K562 (cell line): Measurements from ENCODE around the gene PRELID1. TPM values are rescaled to one million over a fixed set of nuclear protein-coding genes. Genes with fewer than 3 reads are reported as not detected.

Source experiments
- ELF4 ChIP-seq: fragments of 450-650 bp; formaldehyde crosslinking; IDR thresholded peaks from 2 replicates; pipeline ENCODE4 v1.4.0; 2022; ENCODE audit warnings: missing genetic modification characterization
- FOXP1 ChIP-seq: sonication (generic); formaldehyde crosslinking; IDR thresholded peaks from 2 replicates; pipeline ENCODE4 v1.8.0; 2022; ENCODE audit warnings: mild to moderate bottlenecking, missing genetic modification reagents
- KLF13 ChIP-seq: fragments of 450-650 bp; IDR thresholded peaks from 2 replicates; pipeline ENCODE4 v1.6.1; 2016; ENCODE audit warnings: missing genetic modification characterization, low read depth, mild to moderate bottlenecking, missing compliant biosample characterization, moderate library complexity, borderline replicate concordance
- TEAD4 ChIP-seq, 2 experiments: sonication (generic) in 1 of 2; formaldehyde crosslinking in 1 of 2; IDR thresholded peaks; 2 replicates each; pipeline versions ENCODE4 v1.6.1 to v1.8.0; 2012 to 2022; ENCODE audit warnings: borderline replicate concordance in 1 of 2, inconsistent platforms in 1 of 2, low read length in 1 of 2, mild to moderate bottlenecking in 1 of 2, missing genetic modification reagents in 1 of 2
- TRIM25 ChIP-seq: fragments of 450-650 bp; IDR thresholded peaks from 2 replicates; pipeline ENCODE4 v1.7.0; 2016; ENCODE audit warnings: borderline replicate concordance
- ZBTB11 ChIP-seq, 3 experiments: fragments of 200-800 bp in 1 of 3; fragments of 250-450 bp in 1 of 3; fragments of 450-650 bp in 1 of 3; sonication (Bioruptor Pico) in 1 of 3; sonication (Bioruptor generic) in 1 of 3; formaldehyde crosslinking in 1 of 3; IDR thresholded peaks; 2 replicates each; pipeline versions ENCODE4 v1.6.1 to v1.8.0; 2016 to 2022; ENCODE audit warnings: mild to moderate bottlenecking in 2 of 3, missing genetic modification characterization in 2 of 3, missing compliant biosample characterization in 1 of 3, moderate library complexity in 1 of 3
- ZFX ChIP-seq: sonication (generic); formaldehyde crosslinking; IDR thresholded peaks from 2 replicates; pipeline ENCODE4 v1.8.0; 2022; ENCODE audit warnings: mild to moderate bottlenecking, missing genetic modification reagents, moderate library complexity
- polyA plus RNA-seq, 8 experiments: library from polyadenylated mRNA; depleted of rRNA in 4 of 8; stranded (reverse) in 5 of 8; unstranded in 3 of 8; fragments of >200 nt; fragmentation: Nextera tagmentation in 2 of 8; fragmentation: Illumina TruSeq in 1 of 8; extraction: Ambion mirVana in 2 of 8; extraction: Trizol in 1 of 8; gene quantifications; 2 replicates each; pipeline versions ENCODE4 v1.2.1 to v1.2.3, GENCODE V29; 2011 to 2014; ENCODE audit warnings: inconsistent platforms in 1 of 8, missing spikeins in 1 of 8
- total RNA-seq, 7 experiments: library from RNA; depleted of rRNA in 6 of 7; stranded (reverse); fragments of >200 nt in 6 of 7; fragmentation: Illumina TruSeq in 2 of 7; extraction: Trizol in 2 of 7; gene quantifications; 2 replicates each; pipeline versions ENCODE4 v1.2.1 to v1.2.3, GENCODE V29; 2011 to 2021; ENCODE audit warnings: low replicate concordance in 1 of 7
- TF ChIP-seq, protein P1 (sequence below), 2 experiments: fragments of 450-650 bp; formaldehyde crosslinking in 1 of 2; IDR thresholded peaks; 2 replicates each; pipeline versions ENCODE4 v1.4.0 to v1.6.1; 2014 to 2020; ENCODE audit warnings: mild to moderate bottlenecking in 2 of 2, borderline replicate concordance in 1 of 2, low read depth in 1 of 2

The PRELID1 gene
- total and polyA plus RNA-seq, 9 of the 15 experiments (the other 6 are each of a cell fraction or from before 2014, with no cell fraction given), result 40.1 to 484 (median 340) TPM

DNA sequence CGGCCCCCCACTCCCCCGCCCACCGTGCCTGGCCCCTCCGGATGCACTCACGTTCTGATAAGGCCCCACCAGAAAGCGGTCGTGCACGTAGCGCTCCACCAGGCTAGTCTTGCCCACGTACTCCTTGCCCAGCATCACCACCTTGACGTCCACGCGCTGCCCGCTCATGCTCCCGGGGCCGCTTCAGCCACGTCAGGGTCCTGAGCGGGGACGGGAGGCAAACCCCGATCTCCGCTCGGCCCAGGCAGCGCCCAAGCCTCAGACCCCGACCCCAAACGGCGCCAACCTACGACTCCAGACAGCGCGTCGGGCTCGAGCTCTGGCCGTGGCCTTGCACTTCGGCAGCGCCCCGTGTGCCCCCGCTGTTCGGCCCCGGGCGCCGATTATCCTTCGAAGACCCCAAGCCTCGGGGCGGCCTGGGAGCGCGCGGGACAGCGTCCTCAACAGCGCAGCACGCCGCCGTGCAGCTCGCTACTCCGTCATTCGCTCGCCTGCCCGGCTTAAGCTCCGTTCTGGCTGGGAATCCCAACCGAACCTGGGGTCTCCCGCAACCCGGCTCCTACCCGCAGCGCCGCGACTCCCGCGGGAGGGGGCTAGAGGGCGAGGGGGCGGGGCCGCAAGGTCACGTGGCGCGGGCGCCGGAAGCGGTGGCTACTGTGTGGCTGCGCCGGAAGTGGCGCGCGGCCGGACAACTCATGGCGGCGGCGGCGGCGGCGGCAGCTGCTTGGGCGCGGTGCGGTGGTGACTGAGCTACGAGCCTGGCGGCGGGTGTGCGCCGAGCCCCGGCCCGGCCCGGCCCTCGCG, at the start of gene PRELID1, which contains the start of gene RAB24 (continued):
- peak; percentile 41 to 91 (median 41); a peak in 3 of 6 replicates for TF ChIP-seq ZBTB11 (CRISPR knock-in tag; IDR thresholded peaks at IDR 0.05)
- peak; percentile 91 for TF ChIP-seq FOXP1 (CRISPR knock-in tag)
- TF ChIP-seq ELF4 (CRISPR knock-in tag), result 0 out of 2 replicates have a peak, but pooled peaks have one; percentile 23
- TF ChIP-seq TEAD4 (IDR thresholded peaks at IDR 0.05; ENCODE audit: low read length), result no peak
- TF ChIP-seq TEAD4 (CRISPR knock-in tag; IDR thresholded peaks at IDR 0.05; ENCODE audit: borderline replicate concordance), result peak; percentile 73; the same call in 1 of the 2 replicates
- peak; percentile 76 for TF ChIP-seq ZFX (CRISPR knock-in tag)
- TF ChIP-seq, protein P1, sequence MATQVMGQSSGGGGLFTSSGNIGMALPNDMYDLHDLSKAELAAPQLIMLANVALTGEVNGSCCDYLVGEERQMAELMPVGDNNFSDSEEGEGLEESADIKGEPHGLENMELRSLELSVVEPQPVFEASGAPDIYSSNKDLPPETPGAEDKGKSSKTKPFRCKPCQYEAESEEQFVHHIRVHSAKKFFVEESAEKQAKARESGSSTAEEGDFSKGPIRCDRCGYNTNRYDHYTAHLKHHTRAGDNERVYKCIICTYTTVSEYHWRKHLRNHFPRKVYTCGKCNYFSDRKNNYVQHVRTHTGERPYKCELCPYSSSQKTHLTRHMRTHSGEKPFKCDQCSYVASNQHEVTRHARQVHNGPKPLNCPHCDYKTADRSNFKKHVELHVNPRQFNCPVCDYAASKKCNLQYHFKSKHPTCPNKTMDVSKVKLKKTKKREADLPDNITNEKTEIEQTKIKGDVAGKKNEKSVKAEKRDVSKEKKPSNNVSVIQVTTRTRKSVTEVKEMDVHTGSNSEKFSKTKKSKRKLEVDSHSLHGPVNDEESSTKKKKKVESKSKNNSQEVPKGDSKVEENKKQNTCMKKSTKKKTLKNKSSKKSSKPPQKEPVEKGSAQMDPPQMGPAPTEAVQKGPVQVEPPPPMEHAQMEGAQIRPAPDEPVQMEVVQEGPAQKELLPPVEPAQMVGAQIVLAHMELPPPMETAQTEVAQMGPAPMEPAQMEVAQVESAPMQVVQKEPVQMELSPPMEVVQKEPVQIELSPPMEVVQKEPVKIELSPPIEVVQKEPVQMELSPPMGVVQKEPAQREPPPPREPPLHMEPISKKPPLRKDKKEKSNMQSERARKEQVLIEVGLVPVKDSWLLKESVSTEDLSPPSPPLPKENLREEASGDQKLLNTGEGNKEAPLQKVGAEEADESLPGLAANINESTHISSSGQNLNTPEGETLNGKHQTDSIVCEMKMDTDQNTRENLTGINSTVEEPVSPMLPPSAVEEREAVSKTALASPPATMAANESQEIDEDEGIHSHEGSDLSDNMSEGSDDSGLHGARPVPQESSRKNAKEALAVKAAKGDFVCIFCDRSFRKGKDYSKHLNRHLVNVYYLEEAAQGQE (IDR thresholded peaks at IDR 0.05; ENCODE audit: borderline replicate concordance), result peak; percentile 84
- TF ChIP-seq, protein P1 (CRISPR knock-in tag; IDR thresholded peaks at IDR 0.05; ENCODE audit: low read depth), result no peak
- no peak for TF ChIP-seq TRIM25
- peak; percentile 94 for TF ChIP-seq KLF13 (tag)
